Measurements from ENCODE around the gene PPP1R7. TPM values are rescaled to one million over a fixed set of nuclear protein-coding genes. Genes with fewer than 3 reads are reported as not detected.

Gene PPP1R7
- total RNA-seq, 1 donor from 2014 or later = 43.1 TPM

DNA sequence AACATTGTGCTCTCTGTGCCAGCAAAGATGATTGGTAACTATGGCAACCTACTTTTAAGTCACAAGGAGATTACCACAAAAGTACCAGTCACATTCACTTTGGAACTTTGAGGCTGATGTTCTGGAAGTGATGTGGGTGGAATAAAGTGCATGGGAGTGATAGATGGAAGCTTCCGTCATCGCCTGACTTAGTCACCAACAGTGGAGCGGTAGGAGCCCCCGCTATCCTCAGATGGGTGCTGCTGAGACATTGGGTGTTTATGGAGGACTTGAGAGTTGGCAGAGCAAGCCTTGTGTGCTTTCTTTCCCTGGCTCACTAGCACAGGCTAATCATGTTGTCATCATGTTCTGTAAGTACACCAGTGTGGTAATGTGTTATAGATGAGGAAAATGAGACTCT is 4.6 kb downstream of the PPP1R7 start:
- Mint-ChIP-seq H3K9me3 (ENCODE audit: low read depth) (no peaks in the 10 kb centered on the region), H3K27me3 (ENCODE audit: low read depth) (no peaks in the 10 kb centered on the region), H3K27ac (ENCODE audit: unreplicated experiment) (no peak overlapping the region), H3K36me3 (ENCODE audit: low read depth) (peaks cover 10% of the 10 kb centered on the region), H3K4me1 (ENCODE audit: low read depth) (peaks cover 23% of the 10 kb centered on the region), H3K4me3 (ENCODE audit: unreplicated experiment) (no peak overlapping the region)
- TF ChIP-seq, protein P1, sequence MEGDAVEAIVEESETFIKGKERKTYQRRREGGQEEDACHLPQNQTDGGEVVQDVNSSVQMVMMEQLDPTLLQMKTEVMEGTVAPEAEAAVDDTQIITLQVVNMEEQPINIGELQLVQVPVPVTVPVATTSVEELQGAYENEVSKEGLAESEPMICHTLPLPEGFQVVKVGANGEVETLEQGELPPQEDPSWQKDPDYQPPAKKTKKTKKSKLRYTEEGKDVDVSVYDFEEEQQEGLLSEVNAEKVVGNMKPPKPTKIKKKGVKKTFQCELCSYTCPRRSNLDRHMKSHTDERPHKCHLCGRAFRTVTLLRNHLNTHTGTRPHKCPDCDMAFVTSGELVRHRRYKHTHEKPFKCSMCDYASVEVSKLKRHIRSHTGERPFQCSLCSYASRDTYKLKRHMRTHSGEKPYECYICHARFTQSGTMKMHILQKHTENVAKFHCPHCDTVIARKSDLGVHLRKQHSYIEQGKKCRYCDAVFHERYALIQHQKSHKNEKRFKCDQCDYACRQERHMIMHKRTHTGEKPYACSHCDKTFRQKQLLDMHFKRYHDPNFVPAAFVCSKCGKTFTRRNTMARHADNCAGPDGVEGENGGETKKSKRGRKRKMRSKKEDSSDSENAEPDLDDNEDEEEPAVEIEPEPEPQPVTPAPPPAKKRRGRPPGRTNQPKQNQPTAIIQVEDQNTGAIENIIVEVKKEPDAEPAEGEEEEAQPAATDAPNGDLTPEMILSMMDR (IDR thresholded peaks at IDR 0.05) = no peak
- no peak for DNase-seq (ENCODE audit: low spot score)

DNA sequence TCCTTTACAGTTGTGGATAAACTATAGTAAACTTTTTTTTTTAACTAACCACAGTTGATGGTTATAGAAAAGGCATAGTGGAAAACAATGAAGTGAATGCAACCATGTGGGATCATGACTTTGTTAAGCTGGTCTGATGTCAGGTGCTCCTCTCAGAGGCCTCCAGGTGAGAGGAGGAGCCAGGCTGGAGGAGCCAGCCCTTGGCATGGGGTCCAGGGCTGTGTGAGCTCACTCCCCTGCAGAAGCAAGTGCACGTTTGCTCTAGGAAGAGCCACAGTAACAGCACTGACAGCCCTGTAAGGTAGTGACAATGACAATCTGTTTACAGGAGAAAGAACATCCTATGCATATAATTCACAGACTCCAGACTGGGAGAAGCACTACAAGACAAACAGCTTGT is 5.7 kb downstream of the PPP1R7 start:
- peaks cover 10% of the 10 kb centered on the region for H3K36me3 Mint-ChIP-seq (ENCODE audit: low read depth)
- no peaks in the 10 kb centered on the region for H3K9me3 Mint-ChIP-seq (ENCODE audit: low read depth)
- H3K27me3 Mint-ChIP-seq (ENCODE audit: low read depth) = no peaks in the 10 kb centered on the region
- H3K27ac Mint-ChIP-seq (ENCODE audit: unreplicated experiment) = no peak overlapping the region
- H3K4me1 Mint-ChIP-seq (ENCODE audit: low read depth) = peaks cover 15% of the 10 kb centered on the region
- no peak overlapping the region for H3K4me3 Mint-ChIP-seq (ENCODE audit: unreplicated experiment)
- TF ChIP-seq, protein P1 (IDR thresholded peaks at IDR 0.05) = no peak
- DNase-seq (ENCODE audit: low spot score) = no peak

DNA sequence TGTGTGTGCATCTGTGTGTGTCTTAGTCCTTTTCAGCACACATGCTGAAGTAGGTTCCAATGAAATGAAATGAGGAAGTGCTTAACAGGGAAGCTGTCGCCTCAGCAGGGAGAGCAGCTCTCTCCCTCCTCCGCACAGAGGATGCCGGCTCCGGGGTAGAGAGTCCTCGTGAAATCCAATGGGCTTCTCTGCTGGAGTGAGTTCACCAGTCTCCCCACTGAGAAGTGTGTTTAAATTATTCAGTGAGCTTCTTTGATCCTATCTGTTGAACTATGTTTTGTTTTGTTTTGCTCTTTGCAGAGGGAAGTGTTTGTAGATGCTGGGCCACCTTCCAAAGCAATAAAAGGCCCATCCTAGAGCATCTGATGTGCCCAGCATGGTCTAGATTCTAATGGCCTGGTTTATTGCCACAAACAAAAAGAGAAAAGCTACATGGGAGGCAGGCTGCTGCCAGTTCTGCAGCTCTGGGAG is 6.7 kb downstream of the PPP1R7 start:
- no peak for DNase-seq (ENCODE audit: low spot score)
- H3K36me3 Mint-ChIP-seq (ENCODE audit: low read depth) = peaks cover 10% of the 10 kb centered on the region
- H3K4me3 Mint-ChIP-seq (ENCODE audit: unreplicated experiment) = no peak overlapping the region
- no peaks in the 10 kb centered on the region for H3K27me3 Mint-ChIP-seq (ENCODE audit: low read depth)
- TF ChIP-seq, protein P1 (IDR thresholded peaks at IDR 0.05) = no peak
- no peaks in the 10 kb centered on the region for H3K9me3 Mint-ChIP-seq (ENCODE audit: low read depth)
- no peak overlapping the region for H3K27ac Mint-ChIP-seq (ENCODE audit: unreplicated experiment)
- peaks cover 11% of the 10 kb centered on the region for H3K4me1 Mint-ChIP-seq (ENCODE audit: low read depth)

DNA sequence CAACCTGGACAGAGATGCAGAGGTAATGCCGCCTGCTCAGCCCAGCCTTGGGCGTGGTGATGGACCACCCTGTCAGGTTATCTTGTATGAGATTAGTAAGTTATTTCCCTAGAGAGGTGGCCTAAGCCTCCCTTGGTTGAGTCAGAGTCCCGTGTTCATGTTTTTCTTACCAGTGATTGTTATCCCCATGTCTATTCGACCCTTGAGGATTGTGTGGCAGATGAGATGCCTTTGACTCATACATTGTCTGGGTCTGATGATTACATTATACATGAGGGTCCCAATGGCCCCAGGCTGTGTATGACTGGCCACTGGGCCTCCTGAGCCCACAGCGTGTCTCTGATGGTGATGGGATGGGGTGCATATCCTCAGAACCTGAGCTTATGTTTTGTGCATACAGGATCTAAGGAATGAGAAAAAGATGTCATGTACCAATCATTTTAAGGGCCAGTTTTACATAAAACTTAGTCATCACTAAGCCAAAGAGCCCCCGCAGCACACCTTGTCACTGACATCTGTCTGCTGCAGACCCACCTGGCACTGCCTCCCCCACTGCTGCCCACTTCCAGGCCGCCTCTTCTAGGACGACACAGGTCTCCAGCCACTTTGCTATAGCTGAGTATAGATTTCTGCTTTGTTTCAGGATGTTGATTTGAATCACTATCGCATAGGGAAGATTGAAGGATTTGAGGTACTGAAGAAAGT is 7.7 kb downstream of the PPP1R7 start:
- Mint-ChIP-seq H3K4me3 (ENCODE audit: unreplicated experiment) (no peak overlapping the region), H3K36me3 (ENCODE audit: low read depth) (peaks cover 13% of the 10 kb centered on the region), H3K4me1 (ENCODE audit: low read depth) (peaks cover 11% of the 10 kb centered on the region), H3K9me3 (ENCODE audit: low read depth) (no peaks in the 10 kb centered on the region), H3K27ac (ENCODE audit: unreplicated experiment) (no peak overlapping the region), H3K27me3 (ENCODE audit: low read depth) (no peaks in the 10 kb centered on the region)
- no peak for DNase-seq (ENCODE audit: low spot score)
- TF ChIP-seq, protein P1 (IDR thresholded peaks at IDR 0.05) = no peak

DNA sequence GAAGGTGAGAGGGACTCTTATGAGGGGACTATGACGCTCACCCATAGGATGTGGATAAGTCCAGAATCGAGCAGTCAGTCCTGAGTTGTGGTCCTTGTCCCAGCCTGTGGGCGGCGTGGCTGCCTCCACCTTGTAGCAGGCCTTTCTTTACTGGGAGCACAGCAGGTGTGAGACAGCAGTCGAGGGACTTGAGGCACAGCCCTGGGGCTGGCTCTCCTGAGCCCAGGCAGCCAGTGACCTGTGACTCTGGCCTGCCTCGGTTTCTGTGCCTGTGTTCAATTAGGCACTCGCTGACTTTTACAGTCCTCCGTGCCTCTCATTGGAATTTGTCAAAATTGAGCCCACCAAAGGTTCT is 8.3 kb downstream of the PPP1R7 start:
- peaks cover 11% of the 10 kb centered on the region for H3K36me3 Mint-ChIP-seq (ENCODE audit: low read depth)
- peaks cover 11% of the 10 kb centered on the region for H3K4me1 Mint-ChIP-seq (ENCODE audit: low read depth)
- H3K27ac Mint-ChIP-seq (ENCODE audit: unreplicated experiment) = no peak overlapping the region
- H3K9me3 Mint-ChIP-seq (ENCODE audit: low read depth) = no peaks in the 10 kb centered on the region
- DNase-seq (ENCODE audit: low spot score) = no peak
- H3K27me3 Mint-ChIP-seq (ENCODE audit: low read depth) = no peaks in the 10 kb centered on the region
- TF ChIP-seq, protein P1 (IDR thresholded peaks at IDR 0.05) = no peak
- H3K4me3 Mint-ChIP-seq (ENCODE audit: unreplicated experiment) = no peak overlapping the region
